A549 (cell line): ENCODE results near the gene NDUFA8. TPM values are rescaled to one million over a fixed set of nuclear protein-coding genes. Genes with fewer than 3 reads are reported as not detected.

Experiments
- ATAC-seq, 2 experiments: fragments of 200-7000 bp in 1 of 2; fragments of >200 bp in 1 of 2; cut with Nextera tagmentation in 1 of 2; cut with Tn5 transposase in 1 of 2; 3 replicates each; pipeline versions ENCODE4 v1.8.0 to v1.9.1; 2018 to 2020; ENCODE audit warnings: mild to moderate bottlenecking in 1 of 2, moderate library complexity in 1 of 2
- CTCF ChIA-PET: fragments of 300-600 bp; sonication (Branson Sonifier 250); formaldehyde crosslinking; extraction: SDS; loops from one replicate; lab custom pipeline; 2021; ENCODE audit warnings: antibody characterized with exemption, inconsistent platforms; lab: Yijun Ruan, JAX
- POLR2A ChIA-PET: fragments of 350-600 bp; formaldehyde crosslinking; extraction: SDS; loops from one replicate; lab custom pipeline; 2021; ENCODE audit warnings: antibody characterized with exemption, inconsistent platforms; lab: Yijun Ruan, JAX
- DNase-seq, 2 experiments: peaks; one replicate each; pipeline versions ENCODE4 v3.0.0 to v3.0.0-alpha.2; 2011 to 2016; ENCODE audit warnings: low read depth in 1 of 2, low spot score in 1 of 2
- FAIRE-seq: peaks from 2 replicates; lab custom pipeline; 2011; peaks lifted over from hg19 to GRCh38; lab: Jason Lieb, UNC
- H3K27ac ChIP-seq, 2 experiments: fragments of >200 bp; sonication (Bioruptor Twin); formaldehyde crosslinking; 3 replicates each; pipeline ENCODE4 v1.5.1; 2016 to 2017
- H3K4me1 ChIP-seq: fragments of >200 bp; sonication (Bioruptor Twin); formaldehyde crosslinking; 3 replicates; pipeline ENCODE4 v1.6.1; 2016
- H3K4me2 ChIP-seq: fragments of >200 bp; sonication (Bioruptor Twin); formaldehyde crosslinking; 3 replicates; pipeline ENCODE4 v1.6.1; 2016
- H3K4me3 ChIP-seq: fragments of >200 bp; sonication (Bioruptor Twin); formaldehyde crosslinking; 3 replicates; pipeline ENCODE4 v1.5.1; 2016
- H3K9me3 ChIP-seq: fragments of >200 bp; sonication (Bioruptor Twin); formaldehyde crosslinking; 3 replicates; pipeline ENCODE4 v1.6.1; 2016
- CBX2 ChIP-seq: fragments of 200-600 bp; sonication (generic); IDR thresholded peaks from 2 replicates; pipeline ENCODE4 v1.6.1; 2016; ENCODE audit warnings: low read depth, mild to moderate bottlenecking, borderline replicate concordance
- CHD4 ChIP-seq: fragments of 200-600 bp; sonication (generic); IDR thresholded peaks from 2 replicates; pipeline ENCODE4 v1.6.1; 2016; ENCODE audit warnings: antibody characterized with exemption, mild to moderate bottlenecking, borderline replicate concordance
- EP300 ChIP-seq, 2 experiments: fragments of >200 bp; sonication (Bioruptor Twin); formaldehyde crosslinking; IDR thresholded peaks; 2 replicates in 1 of 2; 3 replicates in 1 of 2; pipeline ENCODE4 v1.6.1; 2016 to 2017
- FOSL2 ChIP-seq, 2 experiments: fragments of 450-650 bp in 1 of 2; fragments of >200 bp in 1 of 2; sonication (Bioruptor Twin) in 1 of 2; formaldehyde crosslinking; IDR thresholded peaks; 2 replicates each; pipeline versions ENCODE4 v1.5.0 to v1.6.1; 2016 to 2020; ENCODE audit warnings: mild to moderate bottlenecking in 1 of 2, moderate library complexity in 1 of 2
- FOXS1 ChIP-seq: fragments of 250-450 bp; sonication (Bioruptor Pico); IDR thresholded peaks from 2 replicates; pipeline ENCODE4 v1.5.0; 2020; ENCODE audit warnings: mild to moderate bottlenecking, moderate library complexity
- HOXB5 ChIP-seq: fragments of 250-450 bp; sonication (Bioruptor Pico); IDR thresholded peaks from 2 replicates; pipeline ENCODE4 v1.5.0; 2020; ENCODE audit warnings: mild to moderate bottlenecking, moderate library complexity
- KDM1A ChIP-seq: fragments of 200-600 bp; sonication (generic); IDR thresholded peaks from 2 replicates; pipeline ENCODE4 v1.6.1; 2016; ENCODE audit warnings: low read depth, mild to moderate bottlenecking
- MYC ChIP-seq: IDR thresholded peaks from 2 replicates; pipeline ENCODE4 v1.6.1; 2012; ENCODE audit warnings: mild to moderate bottlenecking, inconsistent platforms, low read length, improper control_type of control experiment, borderline replicate concordance
- NFE2L2 ChIP-seq: fragments of 150-350 bp; conservative IDR thresholded peaks from 2 replicates; pipeline ENCODE4 v1.6.1; 2014; ENCODE audit warnings: low read length
- PHF8 ChIP-seq: fragments of 200-600 bp; sonication (generic); IDR thresholded peaks from 2 replicates; pipeline ENCODE4 v1.6.1; 2016; ENCODE audit warnings: low read depth, mild to moderate bottlenecking, antibody characterized with exemption, moderate library complexity, borderline replicate concordance
- POLR2AphosphoS2 ChIP-seq: conservative IDR thresholded peaks from 2 replicates; pipeline ENCODE4 v1.6.1; 2012; ENCODE audit warnings: low read length, improper control_type of control experiment, inconsistent platforms
- REST ChIP-seq: fragments of 200-600 bp; sonication (generic); IDR thresholded peaks from 2 replicates; pipeline ENCODE4 v1.6.1; 2016; ENCODE audit warnings: antibody characterized with exemption, mild to moderate bottlenecking, moderate library complexity
- RFX5 ChIP-seq: fragments of 450-650 bp; IDR thresholded peaks from 2 replicates; pipeline ENCODE4 v1.7.1; 2014; ENCODE audit warnings: antibody characterized with exemption, mild to moderate bottlenecking, moderate library complexity
- SREBF2 ChIP-seq: fragments of 450-650 bp; IDR thresholded peaks from 2 replicates; pipeline ENCODE4 v1.6.1; 2014; ENCODE audit warnings: mild to moderate bottlenecking, moderate library complexity
- TP53 ChIP-seq: fragments of 250-450 bp; sonication (Bioruptor Pico); IDR thresholded peaks from 2 replicates; pipeline ENCODE4 v1.5.0; 2021; ENCODE audit warnings: mild to moderate bottlenecking, moderate library complexity
- WGBS: methylation state at CpG from one replicate; pipeline ENCODE4 v1.1.6; 2017; ENCODE audit errors: missing lambda C conversion rate; 5-methylcytosine and 5-hydroxymethylcytosine counted together
- polyA plus RNA-seq, 4 experiments: library from polyadenylated mRNA; depleted of rRNA in 3 of 4; stranded (reverse); fragments of >200 nt; fragmentation: RNase III in 1 of 4; extraction: RNeasy Plus Mini Kit Qiagen cat#74134 plus additional on column Dnase treatment in 1 of 4; gene quantifications; 2 replicates in 3 of 4; 3 replicates in 1 of 4; pipeline ENCODE4 v1.2.3, GENCODE V29; 2011 to 2017
- TF ChIP-seq, protein P1 (sequence below): fragments of >200 bp; sonication (Bioruptor Twin); formaldehyde crosslinking; IDR thresholded peaks from 3 replicates; pipeline ENCODE4 v1.6.1; 2016
- TF ChIP-seq, protein P2 (sequence below): IDR thresholded peaks from 2 replicates; pipeline ENCODE4 v1.6.1; 2012
- TF ChIP-seq, protein P3 (sequence below): fragments of 450-650 bp; IDR thresholded peaks from 2 replicates; pipeline ENCODE4 v1.6.1; 2014; ENCODE audit warnings: antibody characterized with exemption
- TF ChIP-seq, protein P4 (sequence below): fragments of 150-350 bp; IDR thresholded peaks from 2 replicates; pipeline ENCODE4 v1.6.1; 2014; ENCODE audit warnings: low read depth, mild to moderate bottlenecking, low read length

The NDUFA8 gene
- polyA plus RNA-seq, 2 of the 4 experiments (the other 2 are of a cell fraction), result 120 to 145 TPM

DNA sequence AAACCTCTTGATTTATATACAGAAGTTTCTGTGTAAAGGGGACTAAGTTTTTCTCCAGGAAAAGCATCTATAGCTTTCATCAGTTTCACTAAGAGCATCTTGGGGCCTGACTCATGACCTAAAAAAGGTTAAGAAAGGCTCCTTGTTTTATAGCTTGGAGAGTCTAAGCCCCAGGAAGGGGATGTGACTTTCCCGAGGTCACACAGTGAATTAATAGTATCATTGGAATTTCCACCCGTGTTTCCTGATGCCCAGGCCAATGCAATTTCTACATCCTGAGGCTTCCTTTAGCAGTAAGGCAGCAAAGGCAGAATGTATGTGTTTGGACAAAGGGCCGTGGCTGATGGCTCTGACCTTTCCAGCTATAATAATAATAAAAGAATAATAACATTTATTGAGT, 8.8 kb upstream of the NDUFA8 start:
- ATAC-seq (no peak), DNase-seq (no peak), FAIRE-seq (no peak)
- Histone ChIP-seq H3K27ac (no peak overlapping the region), H3K4me3 (no peak overlapping the region), H3K9me3 (0 out of 3 replicates have a peak, but pooled peaks cover 2% of the 10 kb centered on the region), H3K4me2 (no peak overlapping the region), H3K4me1 (no peaks in the 10 kb centered on the region)
- TF ChIP-seq TP53, result no peak
- TF ChIP-seq, protein P1, sequence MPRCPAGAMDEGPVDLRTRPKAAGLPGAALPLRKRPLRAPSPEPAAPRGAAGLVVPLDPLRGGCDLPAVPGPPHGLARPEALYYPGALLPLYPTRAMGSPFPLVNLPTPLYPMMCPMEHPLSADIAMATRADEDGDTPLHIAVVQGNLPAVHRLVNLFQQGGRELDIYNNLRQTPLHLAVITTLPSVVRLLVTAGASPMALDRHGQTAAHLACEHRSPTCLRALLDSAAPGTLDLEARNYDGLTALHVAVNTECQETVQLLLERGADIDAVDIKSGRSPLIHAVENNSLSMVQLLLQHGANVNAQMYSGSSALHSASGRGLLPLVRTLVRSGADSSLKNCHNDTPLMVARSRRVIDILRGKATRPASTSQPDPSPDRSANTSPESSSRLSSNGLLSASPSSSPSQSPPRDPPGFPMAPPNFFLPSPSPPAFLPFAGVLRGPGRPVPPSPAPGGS, result no peak
- TF ChIP-seq NFE2L2, result no peak
- no peak for TF ChIP-seq PHF8
- no peak for TF ChIP-seq POLR2AphosphoS2
- TF ChIP-seq CBX2, result no peak
- TF ChIP-seq, protein P2, sequence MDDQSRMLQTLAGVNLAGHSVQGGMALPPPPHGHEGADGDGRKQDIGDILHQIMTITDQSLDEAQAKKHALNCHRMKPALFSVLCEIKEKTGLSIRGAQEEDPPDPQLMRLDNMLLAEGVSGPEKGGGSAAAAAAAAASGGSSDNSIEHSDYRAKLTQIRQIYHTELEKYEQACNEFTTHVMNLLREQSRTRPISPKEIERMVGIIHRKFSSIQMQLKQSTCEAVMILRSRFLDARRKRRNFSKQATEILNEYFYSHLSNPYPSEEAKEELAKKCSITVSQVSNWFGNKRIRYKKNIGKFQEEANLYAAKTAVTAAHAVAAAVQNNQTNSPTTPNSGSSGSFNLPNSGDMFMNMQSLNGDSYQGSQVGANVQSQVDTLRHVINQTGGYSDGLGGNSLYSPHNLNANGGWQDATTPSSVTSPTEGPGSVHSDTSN, result no peak
- TF ChIP-seq CHD4, result no peak
- no peak for TF ChIP-seq RFX5
- TF ChIP-seq KDM1A, result no peak
- no peak for TF ChIP-seq HOXB5 (CRISPR knock-in tag)
- no peak for TF ChIP-seq FOSL2 (IDR thresholded peaks at IDR 0.05)
- no peak for TF ChIP-seq FOSL2 (CRISPR knock-in tag; IDR thresholded peaks at IDR 0.05)
- TF ChIP-seq SREBF2, result no peak
- TF ChIP-seq, protein P3, sequence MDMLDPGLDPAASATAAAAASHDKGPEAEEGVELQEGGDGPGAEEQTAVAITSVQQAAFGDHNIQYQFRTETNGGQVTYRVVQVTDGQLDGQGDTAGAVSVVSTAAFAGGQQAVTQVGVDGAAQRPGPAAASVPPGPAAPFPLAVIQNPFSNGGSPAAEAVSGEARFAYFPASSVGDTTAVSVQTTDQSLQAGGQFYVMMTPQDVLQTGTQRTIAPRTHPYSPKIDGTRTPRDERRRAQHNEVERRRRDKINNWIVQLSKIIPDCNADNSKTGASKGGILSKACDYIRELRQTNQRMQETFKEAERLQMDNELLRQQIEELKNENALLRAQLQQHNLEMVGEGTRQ, result no peak
- TF ChIP-seq EP300 (IDR thresholded peaks at IDR 0.05), result no peak
- no peak for TF ChIP-seq FOXS1 (CRISPR knock-in tag)
- TF ChIP-seq REST, result no peak
- TF ChIP-seq MYC, result no peak
- TF ChIP-seq, protein P4, sequence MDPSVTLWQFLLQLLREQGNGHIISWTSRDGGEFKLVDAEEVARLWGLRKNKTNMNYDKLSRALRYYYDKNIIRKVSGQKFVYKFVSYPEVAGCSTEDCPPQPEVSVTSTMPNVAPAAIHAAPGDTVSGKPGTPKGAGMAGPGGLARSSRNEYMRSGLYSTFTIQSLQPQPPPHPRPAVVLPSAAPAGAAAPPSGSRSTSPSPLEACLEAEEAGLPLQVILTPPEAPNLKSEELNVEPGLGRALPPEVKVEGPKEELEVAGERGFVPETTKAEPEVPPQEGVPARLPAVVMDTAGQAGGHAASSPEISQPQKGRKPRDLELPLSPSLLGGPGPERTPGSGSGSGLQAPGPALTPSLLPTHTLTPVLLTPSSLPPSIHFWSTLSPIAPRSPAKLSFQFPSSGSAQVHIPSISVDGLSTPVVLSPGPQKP, result no peak
- POLR2A ChIA-PET, result no interaction called here
- CTCF ChIA-PET, result interaction anchor here (0.8 to 1.5 kb wide), 6 partner anchors 9 to 47 kb away, joined by 3 to 5 read pairs (median 3); no protein-coding TSS in a partner anchor
- 18% methylated on average over 3 of the region's 3 CpGs for WGBS
